ENCODE measurements around the gene LETM1. TPM values are rescaled to one million over a fixed set of nuclear protein-coding genes. Genes with fewer than 3 reads are reported as not detected.

LETM1 gene
- total and polyA plus RNA-seq, 2 of the 8 experiments (the other 6 are each of a cell fraction or from before 2014, with no cell fraction given), result 19.8 to 50.1 TPM

GRCh38 chr4:1815997-1816860, 39.7 kb downstream of the LETM1 start (continued):
- TF ChIP-seq ATF3 (IDR thresholded peaks at IDR 0.05; ENCODE audit: insufficient read depth, low read depth, low read length) (no peak), BCL11A (IDR thresholded peaks at IDR 0.05; ENCODE audit: low read depth in 2 of 2, low read length in 2 of 2) (no peak), EGR1 (IDR thresholded peaks at IDR 0.05; ENCODE audit: borderline replicate concordance, low read depth, low read length) (no peak), KDM5A (IDR thresholded peaks at IDR 0.05; ENCODE audit: low read length) (no peak), SP1 (IDR thresholded peaks at IDR 0.05; ENCODE audit: low read depth, low read length) (no peak), RAD21 (IDR thresholded peaks at IDR 0.05 in 1 of 2, conservative IDR thresholded peaks at IDR 0.05 in 1 of 2; ENCODE audit: low read depth in 2 of 2, low read length in 2 of 2) (no peak), RFX5 (IDR thresholded peaks at IDR 0.05; ENCODE audit: borderline replicate concordance, low read depth, low read length) (no peak), CBX5 (IDR thresholded peaks at IDR 0.05; ENCODE audit: low read depth, low read length) (no peak), CREB1 (IDR thresholded peaks at IDR 0.05) (no peak)
